Glutamatergic neuron (in vitro differentiated cells): ENCODE data around the gene DYNLT3. TPM values are rescaled to one million over a fixed set of nuclear protein-coding genes. Genes with fewer than 3 reads are reported as not detected.

ENCODE experiments used
- DNase-seq: peaks from one replicate; pipeline ENCODE4 v3.0.0; 2022
- H3K27ac Mint-ChIP-seq: one replicate; pipeline ENCODE4 v1.8.0; 2020; ENCODE audit warnings: mild to moderate bottlenecking, mixed read lengths, inconsistent platforms; ENCODE audit not compliant: unreplicated experiment
- H3K27me3 Mint-ChIP-seq: one replicate; pipeline ENCODE4 v1.8.0; 2020; ENCODE audit warnings: mild to moderate bottlenecking, moderate library complexity, mixed read lengths, inconsistent platforms; ENCODE audit not compliant: unreplicated experiment
- H3K36me3 Mint-ChIP-seq: one replicate; pipeline ENCODE4 v1.8.0; 2020; ENCODE audit warnings: mild to moderate bottlenecking, mixed read lengths, inconsistent platforms; ENCODE audit not compliant: unreplicated experiment
- H3K4me1 Mint-ChIP-seq: one replicate; pipeline ENCODE4 v1.8.0; 2020; ENCODE audit warnings: mild to moderate bottlenecking, low read depth, mixed read lengths, inconsistent platforms; ENCODE audit not compliant: unreplicated experiment
- H3K4me3 Mint-ChIP-seq: one replicate; pipeline ENCODE4 v1.8.0; 2020; ENCODE audit warnings: mild to moderate bottlenecking, mixed read lengths, inconsistent platforms; ENCODE audit not compliant: unreplicated experiment
- H3K9me3 Mint-ChIP-seq: one replicate; pipeline ENCODE4 v1.8.0; 2020; ENCODE audit warnings: mild to moderate bottlenecking, moderate library complexity, mixed read lengths, inconsistent platforms; ENCODE audit not compliant: unreplicated experiment
- CTCF ChIP-seq: fragments of 200-600 bp; sonication (generic); IDR thresholded peaks from one replicate; pipeline ENCODE4 v1.5.0; 2021; ENCODE audit not compliant: partially characterized antibody, unreplicated experiment
- total RNA-seq: library from RNA; stranded (reverse); fragmentation: NEBNext Ultra II Directional; extraction: Animal tissue kit (Norgen Biotek cat#: 25700); gene quantifications from one replicate; pipeline ENCODE4 v1.2.1, GENCODE V29; 2021; ENCODE audit not compliant: unreplicated experiment

The DYNLT3 gene
- total RNA-seq, 1 donor from 2014 or later = 13.4 TPM

GRCh38 chrX:37818031-37818430 lies 29.3 kb downstream of the DYNLT3 start:
- Mint-ChIP-seq H3K27ac (no peak overlapping the region), H3K4me1 (no peaks in the 10 kb centered on the region)

GRCh38 chrX:37817579-37817978 lies 29.8 kb downstream of the DYNLT3 start:
- no peaks in the 10 kb centered on the region for H3K9me3 Mint-ChIP-seq
- no peak overlapping the region for H3K27ac Mint-ChIP-seq
- no peak for TF ChIP-seq CTCF
- no peak overlapping the region for H3K4me3 Mint-ChIP-seq
- DNase-seq = no peak
- no peaks in the 10 kb centered on the region for H3K36me3 Mint-ChIP-seq
- peaks cover 2% of the 10 kb centered on the region for H3K4me1 Mint-ChIP-seq
- H3K27me3 Mint-ChIP-seq = no peaks in the 10 kb centered on the region

More at GRCh38 chrX:37818031-37818430, 29.3 kb downstream of the DYNLT3 start:
- no peak for DNase-seq
- TF ChIP-seq CTCF = no peak
- Mint-ChIP-seq H3K4me3 (no peak overlapping the region), H3K27me3 (no peaks in the 10 kb centered on the region), H3K36me3 (no peaks in the 10 kb centered on the region), H3K9me3 (no peaks in the 10 kb centered on the region)

GRCh38 chrX:37817176-37817575 lies 30.2 kb downstream of the DYNLT3 start:
- no peaks in the 10 kb centered on the region for H3K36me3 Mint-ChIP-seq
- no peaks in the 10 kb centered on the region for H3K27me3 Mint-ChIP-seq
- TF ChIP-seq CTCF = no peak
- no peaks in the 10 kb centered on the region for H3K9me3 Mint-ChIP-seq
- no peak overlapping the region for H3K4me3 Mint-ChIP-seq
- no peak for DNase-seq
- H3K27ac Mint-ChIP-seq = no peak overlapping the region
- H3K4me1 Mint-ChIP-seq = peaks cover 2% of the 10 kb centered on the region

GRCh38 chrX:37816766-37817165 lies 30.6 kb downstream of the DYNLT3 start:
- peaks cover 2% of the 10 kb centered on the region for H3K4me1 Mint-ChIP-seq
- H3K27ac Mint-ChIP-seq = no peak overlapping the region
- H3K27me3 Mint-ChIP-seq = no peaks in the 10 kb centered on the region
- TF ChIP-seq CTCF = no peak
- DNase-seq = no peak
- no peaks in the 10 kb centered on the region for H3K36me3 Mint-ChIP-seq
- no peak overlapping the region for H3K4me3 Mint-ChIP-seq
- H3K9me3 Mint-ChIP-seq = no peaks in the 10 kb centered on the region

- Mint-ChIP-seq H3K27me3 (no peaks in the 10 kb centered on the region), H3K9me3 (no peaks in the 10 kb centered on the region), H3K36me3 (no peaks in the 10 kb centered on the region), H3K4me3 (no peak overlapping the region), H3K4me1 (peaks cover 2% of the 10 kb centered on the region), H3K27ac (no peak overlapping the region)
- DNase-seq = no peak
- no peak for TF ChIP-seq CTCF
Measured at GRCh38 chrX:37815366-37815765, 32.0 kb downstream of the DYNLT3 start.
